GM21390 (cell line): ENCODE results near the gene PCP4.

Experiments used
- ATAC-seq: cut with Tn5 transposase; IDR thresholded peaks from one replicate; pipeline ENCODE4 v1.9.1; 2021; ENCODE audit not compliant: unreplicated experiment

The PCP4 gene

DNA sequence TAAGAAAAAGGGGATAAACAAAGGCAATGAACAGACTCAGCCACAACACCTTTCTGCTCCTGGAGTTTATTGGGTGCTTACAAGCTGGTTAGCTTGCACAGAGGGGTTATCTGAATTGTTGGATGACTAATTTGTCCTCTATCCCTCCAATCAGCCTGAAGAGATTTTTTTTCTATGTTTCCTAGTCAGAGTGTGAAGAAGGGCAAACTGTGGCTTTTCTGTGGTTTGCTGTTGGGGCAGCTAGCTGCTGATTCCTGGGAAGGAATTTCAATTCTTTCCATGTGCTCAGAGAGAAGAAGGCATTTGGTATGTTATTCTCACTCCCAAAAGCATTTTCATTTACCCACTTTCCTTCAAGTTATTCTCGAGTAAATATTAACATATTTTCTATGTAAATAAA, 48.6 kb downstream of the PCP4 start:
- ATAC-seq = no peak

DNA sequence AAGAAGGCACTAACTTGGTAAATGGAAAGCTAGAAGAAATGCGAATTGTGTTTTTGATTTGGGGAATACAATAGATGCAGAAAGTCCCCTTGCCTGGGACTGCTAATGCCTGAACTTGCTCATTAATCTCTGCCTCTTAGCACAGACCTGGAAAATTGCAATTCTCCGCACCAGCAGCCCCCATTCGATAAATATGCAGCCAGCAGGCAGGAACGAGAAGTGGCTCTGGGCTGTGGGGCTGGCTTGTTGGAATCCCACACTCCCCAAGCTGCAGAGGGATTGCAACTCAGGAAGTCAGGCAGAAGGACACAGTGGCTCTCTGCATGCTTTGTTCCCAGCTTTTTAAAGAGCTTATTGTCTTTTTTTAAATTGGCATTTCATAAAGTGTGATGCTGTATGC, 51.3 kb downstream of the PCP4 start:
- ATAC-seq = no peak

DNA sequence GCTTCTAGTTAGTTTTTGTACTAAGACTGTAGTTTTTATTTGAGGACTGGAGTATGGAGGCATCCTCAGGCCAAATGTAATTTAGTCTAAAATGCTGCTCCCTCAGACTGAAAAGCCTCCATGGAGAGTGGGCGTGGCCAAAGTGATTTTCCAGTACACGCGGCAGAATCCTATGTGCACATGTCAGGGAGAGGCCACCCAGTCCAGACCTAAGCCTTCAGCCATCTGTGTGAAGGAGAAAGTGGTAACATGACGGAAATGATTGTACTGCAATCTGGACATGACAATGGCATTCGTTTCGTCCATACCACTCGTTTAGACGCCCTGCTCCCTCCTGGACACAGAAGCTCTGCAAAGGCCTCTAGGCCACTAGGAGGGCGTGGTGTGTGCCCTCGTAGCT, 56.2 kb downstream of the PCP4 start:
- ATAC-seq = no peak

DNA sequence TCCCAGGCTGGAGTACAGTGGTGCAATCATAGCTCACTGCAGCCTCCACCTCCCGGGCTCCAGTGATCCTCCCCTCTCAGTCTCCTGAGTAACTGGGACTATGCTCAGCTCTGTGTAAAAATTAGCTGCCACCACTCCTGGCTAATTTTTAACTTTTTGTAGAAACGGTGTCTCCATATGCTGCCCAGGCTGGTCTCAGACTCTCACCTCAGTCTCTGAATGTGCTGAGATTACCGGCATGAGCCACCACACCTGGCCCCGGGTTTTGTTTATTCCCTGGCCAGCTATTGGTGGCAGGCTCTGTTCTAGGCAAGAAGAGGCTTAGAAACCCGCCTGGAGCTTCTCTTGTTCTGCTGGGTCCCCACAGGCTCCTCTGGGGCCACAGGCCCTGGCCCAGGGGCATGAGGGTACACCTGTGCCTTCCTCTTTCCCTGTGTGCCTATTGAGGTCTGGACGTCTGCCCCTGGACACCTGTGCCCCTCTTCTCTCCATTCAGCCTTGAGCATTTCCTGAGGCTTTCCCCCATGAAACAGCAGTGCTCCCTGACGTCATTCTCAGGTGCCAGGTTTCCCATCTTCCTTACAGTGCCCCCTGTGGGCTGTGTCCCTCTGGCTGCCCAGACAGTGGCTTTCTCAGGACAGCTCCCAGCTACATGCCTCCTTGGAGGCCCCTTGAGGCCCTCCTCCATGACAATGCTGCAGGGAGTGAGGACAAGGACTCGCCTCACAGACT, 57.5 kb downstream of the PCP4 start:
- no peak for ATAC-seq

GRCh38 chr21:39927304-39927886, 60.2 kb downstream of the PCP4 start:
- no peak for ATAC-seq

DNA sequence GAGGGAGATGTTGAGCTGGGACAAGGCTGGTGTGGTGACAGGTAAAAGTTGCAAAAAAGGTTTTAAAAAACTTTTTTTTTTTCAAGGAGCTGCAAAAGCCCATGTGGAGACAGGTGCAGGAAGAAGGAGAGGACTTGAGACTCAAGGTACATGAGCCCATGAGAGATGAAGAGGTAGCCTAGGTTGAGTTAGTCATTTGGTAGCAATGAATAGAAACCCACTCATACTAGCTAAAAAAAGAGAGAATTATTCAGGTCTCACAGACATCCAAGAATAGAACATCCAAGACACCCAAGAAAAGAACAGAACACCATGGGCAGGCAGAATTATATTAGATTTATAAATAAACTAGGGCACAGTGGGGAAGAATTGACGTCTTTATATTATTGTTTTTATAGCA, 65.1 kb downstream of the PCP4 start:
- no peak for ATAC-seq

DNA sequence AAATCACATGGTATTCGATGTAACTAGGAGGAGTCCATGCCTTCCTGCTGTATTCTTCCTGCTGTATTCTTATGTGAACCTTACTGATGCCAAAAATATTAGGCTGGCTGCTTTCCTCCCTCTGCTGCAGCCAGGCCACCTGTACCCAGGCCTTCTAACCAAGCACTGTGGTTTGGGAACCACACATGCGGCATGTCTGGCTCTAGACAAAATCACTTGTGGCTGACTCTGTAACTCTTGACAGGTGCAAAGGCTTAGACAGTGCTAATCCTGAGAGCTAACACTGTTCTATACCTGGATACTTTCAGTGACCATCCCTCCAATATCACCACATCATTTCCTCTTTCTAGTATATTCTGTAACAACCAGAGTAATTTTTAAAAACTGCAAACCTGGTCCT, 67.7 kb downstream of the PCP4 start:
- no peak for ATAC-seq

- ATAC-seq = no peak
Observed at GRCh38 chr21:39935716-39936115, 68.5 kb downstream of the PCP4 start.

DNA sequence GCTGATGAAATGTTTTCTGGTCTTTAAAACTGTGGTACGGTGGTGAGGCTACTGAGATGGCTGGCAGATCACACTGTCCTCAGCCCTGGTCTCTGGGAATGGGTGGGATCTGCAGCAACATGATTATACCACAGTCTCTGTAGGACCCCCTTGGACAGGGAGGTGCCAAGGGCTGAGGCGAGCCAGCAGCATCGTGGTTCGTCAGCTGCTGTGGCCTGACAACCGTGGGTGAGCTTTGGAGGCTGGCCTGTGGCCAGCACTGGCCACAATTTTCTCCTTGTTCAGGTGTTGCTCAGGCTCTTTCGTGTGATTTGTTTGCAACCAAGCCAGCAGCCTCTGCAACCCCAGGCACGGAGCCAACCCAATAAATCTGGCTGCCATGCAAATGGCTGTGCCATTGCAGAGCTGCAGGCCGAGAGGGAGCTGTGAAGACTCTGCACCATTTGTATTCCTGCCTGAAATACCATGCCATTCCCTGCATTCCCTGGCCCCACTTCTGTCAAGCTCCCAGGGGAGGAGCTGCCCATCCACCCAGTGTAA, 70.9 kb downstream of the PCP4 start:
- no peak for ATAC-seq

GRCh38 chr21:39946199-39946598, 79.0 kb downstream of the PCP4 start:
- ATAC-seq = no peak

GRCh38 chr21:39947031-39947430, 79.8 kb downstream of the PCP4 start:
- no peak for ATAC-seq

DNA sequence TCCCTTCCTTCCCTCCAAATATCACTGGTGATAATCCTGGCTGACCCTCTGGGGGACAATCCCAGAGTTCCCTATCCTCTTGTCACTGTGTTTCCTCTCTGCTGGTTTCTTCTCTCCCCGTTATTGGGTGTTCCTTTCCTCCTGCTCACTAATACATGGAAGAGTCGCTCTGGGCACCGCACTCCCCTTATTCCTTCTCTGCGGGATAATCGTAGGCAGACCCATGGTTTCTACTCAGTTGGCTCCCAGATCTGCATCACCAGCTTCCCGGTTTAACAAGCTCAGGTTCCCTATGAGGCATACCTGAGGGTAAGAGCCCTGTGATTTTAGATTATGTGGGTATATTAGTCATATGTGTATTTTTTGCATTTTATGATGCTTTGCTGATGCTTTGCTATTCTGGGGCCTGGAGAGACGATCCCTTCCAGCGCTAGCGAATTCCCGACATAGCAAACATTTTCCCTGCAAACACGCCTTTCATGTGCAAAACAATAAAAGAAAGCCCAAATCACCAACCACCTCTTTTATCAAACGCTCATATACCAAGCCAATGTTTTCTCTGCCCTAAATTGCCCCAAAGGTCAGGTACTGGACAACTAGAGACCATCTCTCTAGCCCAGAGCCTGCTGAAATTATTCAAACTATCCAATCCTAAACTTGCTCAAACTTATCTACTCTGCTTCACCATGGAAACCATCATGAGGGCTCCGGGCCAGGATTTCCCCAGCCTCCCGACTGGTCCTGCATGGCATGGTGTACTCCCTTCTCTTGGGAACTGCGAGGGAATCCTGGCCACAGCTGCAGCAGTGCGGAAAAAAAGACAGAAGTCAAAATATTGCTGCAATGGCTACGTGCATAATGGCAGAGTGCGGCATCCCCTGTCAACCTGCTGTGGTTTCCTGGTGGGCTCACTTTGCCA, 84.2 kb downstream of the PCP4 start:
- ATAC-seq = no peak

- no peak for ATAC-seq
Observed at GRCh38 chr21:39952265-39952664, 85.0 kb downstream of the PCP4 start.

- ATAC-seq = no peak
Observed at GRCh38 chr21:39954570-39954969, 87.3 kb downstream of the PCP4 start.

GRCh38 chr21:39955326-39955725, 88.1 kb downstream of the PCP4 start:
- ATAC-seq = no peak

DNA sequence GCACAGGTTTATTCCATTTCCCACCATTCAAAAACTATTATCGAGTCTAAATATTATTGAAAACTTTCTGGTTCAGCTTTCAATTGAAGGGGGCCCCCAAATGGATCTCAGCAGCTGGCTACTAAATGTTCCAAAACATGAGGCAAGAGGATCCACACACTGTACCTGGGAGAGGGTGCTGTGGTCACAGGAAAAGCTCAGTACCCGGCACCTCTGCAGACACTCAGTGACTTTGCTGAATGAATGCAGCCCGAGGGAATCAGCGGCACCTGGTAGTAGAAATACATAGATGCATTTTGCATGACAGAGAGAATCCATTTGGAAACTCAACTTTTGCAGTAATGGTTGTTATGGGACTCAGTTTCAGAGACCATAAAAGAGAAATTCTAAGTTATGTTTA, 89.3 kb downstream of the PCP4 start:
- ATAC-seq = no peak

DNA sequence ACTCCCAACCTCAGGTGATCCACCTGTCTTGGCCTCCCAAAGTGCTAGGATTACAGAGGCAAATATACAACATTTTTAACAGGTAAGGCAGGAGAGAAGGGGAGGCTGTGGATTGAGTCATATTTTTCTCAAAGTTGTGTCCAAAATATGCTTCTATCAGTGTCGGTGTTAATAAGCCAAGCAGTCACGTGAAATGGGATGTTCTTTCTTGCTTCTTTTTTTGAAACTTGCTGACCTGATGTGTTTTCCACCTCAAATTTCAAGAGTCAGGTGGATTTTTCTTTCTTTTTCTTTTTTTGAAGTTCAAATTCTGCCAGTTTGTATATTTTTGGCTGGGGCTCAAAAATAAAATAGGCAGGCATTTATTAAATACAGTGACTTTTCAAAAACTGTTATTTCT, 91.5 kb downstream of the PCP4 start:
- ATAC-seq = no peak

- ATAC-seq = no peak
Observed at GRCh38 chr21:39961251-39961650, 94.0 kb downstream of the PCP4 start.

- no peak for ATAC-seq
Observed at GRCh38 chr21:39965026-39965425, 97.8 kb downstream of the PCP4 start.

DNA sequence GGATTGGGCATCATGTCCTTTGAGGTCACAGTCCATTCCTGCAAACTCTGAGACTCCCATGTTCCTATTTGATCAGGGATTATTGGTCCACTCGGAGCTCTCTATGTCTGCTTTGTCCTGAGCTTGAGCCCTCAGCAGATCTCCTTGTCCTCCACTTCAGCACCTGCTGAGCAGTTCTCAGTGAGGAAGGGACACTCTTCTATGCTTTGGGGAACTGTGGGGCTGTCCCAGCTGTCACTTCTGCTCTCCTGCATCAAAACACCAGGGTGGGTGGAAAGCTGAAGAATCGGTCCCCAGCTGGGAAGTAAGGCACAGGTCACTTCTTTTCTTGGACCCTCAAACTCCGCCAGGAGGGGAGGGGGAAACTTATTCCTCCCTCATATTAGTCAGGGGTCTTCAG, 99.5 kb downstream of the PCP4 start:
- ATAC-seq = no peak

- no peak for ATAC-seq
Observed at GRCh38 chr21:39968010-39968409, 100.8 kb downstream of the PCP4 start.
